IPS-15b (cell line): ENCODE results near the gene BRMS1.
"Not testable (repeated sequence)": the region's sequence is repeated elsewhere in the genome, so short reads cannot be mapped to it uniquely, and the experiment has no call there.

ENCODE experiments used
- H3K27me3 ChIP-seq: one replicate; pipeline ENCODE4 v1.6.1; 2013; ENCODE audit warnings: low read length; ENCODE audit not compliant: control insufficient read depth, insufficient read depth
- H3K36me3 ChIP-seq: one replicate; pipeline ENCODE4 v1.6.1; 2013; ENCODE audit warnings: low read length; ENCODE audit not compliant: control insufficient read depth, insufficient read depth
- H3K4me1 ChIP-seq: one replicate; pipeline ENCODE4 v1.6.1; 2013; ENCODE audit warnings: mild to moderate bottlenecking, low read length; ENCODE audit not compliant: control insufficient read depth, insufficient read depth
- H3K4me3 ChIP-seq: one replicate; pipeline ENCODE4 v1.5.1; 2013; ENCODE audit warnings: low read depth, low read length
- H3K9ac ChIP-seq: one replicate; pipeline ENCODE4 v1.6.1; 2013; ENCODE audit warnings: low read depth, mild to moderate bottlenecking, low read length
- H3K9me3 ChIP-seq: one replicate; pipeline ENCODE4 v1.6.1; 2013; ENCODE audit warnings: mild to moderate bottlenecking, low read length; ENCODE audit not compliant: control insufficient read depth, insufficient read depth

The BRMS1 gene

GRCh38 chr11:66360406-66361073, 15.6 kb upstream of the BRMS1 start:
- H3K36me3 ChIP-seq, result peaks cover 16% of the 10 kb centered on the region
- no peak overlapping the region for H3K9ac ChIP-seq
- no peaks in the 10 kb centered on the region for H3K27me3 ChIP-seq
- H3K9me3 ChIP-seq, result no peaks in the 10 kb centered on the region
- H3K4me3 ChIP-seq, result no peak overlapping the region
- H3K4me1 ChIP-seq, result no peaks in the 10 kb centered on the region

- H3K9me3 ChIP-seq, result no peaks in the 10 kb centered on the region
- no peak overlapping the region for H3K4me3 ChIP-seq
- no peak overlapping the region for H3K9ac ChIP-seq
- H3K27me3 ChIP-seq, result no peaks in the 10 kb centered on the region
- peaks cover 13% of the 10 kb centered on the region for H3K36me3 ChIP-seq
- H3K4me1 ChIP-seq, result no peaks in the 10 kb centered on the region
Observed at GRCh38 chr11:66359662-66360087, 14.8 kb upstream of the BRMS1 start.

- not testable (repeated sequence) for H3K9ac ChIP-seq, H3K36me3 ChIP-seq, H3K27me3 ChIP-seq, H3K9me3 ChIP-seq, H3K4me1 ChIP-seq, H3K4me3 ChIP-seq
Observed at GRCh38 chr11:66350560-66351235, 5.8 kb upstream of the BRMS1 start.

GRCh38 chr11:66349084-66349386, 4.1 kb upstream of the BRMS1 start:
- Histone ChIP-seq H3K27me3 (peaks cover 8% of the 10 kb centered on the region), H3K36me3 (no peaks in the 10 kb centered on the region), H3K4me3 (no peak overlapping the region), H3K9me3 (no peaks in the 10 kb centered on the region), H3K9ac (no peak overlapping the region), H3K4me1 (no peaks in the 10 kb centered on the region)

GRCh38 chr11:66347425-66348276, 2.7 kb upstream of the BRMS1 start, which contains the start of gene B4GAT1:
B4GAT1 (minus strand) TSS chr11:66347629; CDS start chr11:66347545, 84 bp downstream.
- H3K9ac ChIP-seq, result peak within 1 kb of the TSS; percentile 87
- H3K9me3 ChIP-seq, result no peaks in the 10 kb centered on the region
- peaks cover 2% of the 10 kb centered on the region for H3K4me1 ChIP-seq
- peaks cover 8% of the 10 kb centered on the region for H3K27me3 ChIP-seq
- H3K36me3 ChIP-seq, result no peaks in the 10 kb centered on the region
- H3K4me3 ChIP-seq, result peak within 1 kb of the TSS; percentile 98

- Histone ChIP-seq H3K4me1 (peaks cover 2% of the 10 kb centered on the region), H3K36me3 (peaks cover 6% of the 10 kb centered on the region), H3K9me3 (no peaks in the 10 kb centered on the region), H3K4me3 (peak overlapping the region; percentile 98), H3K27me3 (peaks cover 8% of the 10 kb centered on the region), H3K9ac (peak overlapping the region; percentile 76)
Observed at GRCh38 chr11:66346476-66347424, 1.8 kb upstream of the BRMS1 start.

- Histone ChIP-seq H3K4me3 (peak overlapping the region; percentile 55), H3K4me1 (peaks cover 2% of the 10 kb centered on the region), H3K27me3 (peaks cover 8% of the 10 kb centered on the region), H3K9me3 (no peaks in the 10 kb centered on the region), H3K36me3 (peaks cover 19% of the 10 kb centered on the region), H3K9ac (no peak overlapping the region)
Observed at GRCh38 chr11:66345316-66345649, 379 bp upstream of the BRMS1 start.

GRCh38 chr11:66343176-66343575, 1.7 kb downstream of the BRMS1 start:
- Histone ChIP-seq H3K36me3 (peaks cover 30% of the 10 kb centered on the region), H3K9me3 (no peaks in the 10 kb centered on the region), H3K9ac (no peak overlapping the region), H3K27me3 (peaks cover 8% of the 10 kb centered on the region), H3K4me3 (no peak overlapping the region), H3K4me1 (peaks cover 2% of the 10 kb centered on the region)

- Histone ChIP-seq H3K9me3 (no peaks in the 10 kb centered on the region), H3K27me3 (peaks cover 2% of the 10 kb centered on the region), H3K4me1 (peaks cover 4% of the 10 kb centered on the region), H3K4me3 (no peak overlapping the region), H3K9ac (no peak overlapping the region), H3K36me3 (peaks cover 32% of the 10 kb centered on the region)
Observed at GRCh38 chr11:66341502-66342126, 3.3 kb downstream of the BRMS1 start.

- H3K9me3 ChIP-seq, result no peaks in the 10 kb centered on the region
- H3K4me3 ChIP-seq, result no peak overlapping the region
- H3K4me1 ChIP-seq, result peaks cover 4% of the 10 kb centered on the region
- H3K36me3 ChIP-seq, result peaks cover 32% of the 10 kb centered on the region
- H3K27me3 ChIP-seq, result no peaks in the 10 kb centered on the region
- no peak overlapping the region for H3K9ac ChIP-seq
Observed at GRCh38 chr11:66340596-66341501, 4.1 kb downstream of the BRMS1 start.
